OCI-M1 (cell line): ENCODE data around the gene TMEM94.
"Not testable (repeated sequence)": the region's sequence is repeated elsewhere in the genome, so short reads cannot be mapped to it uniquely, and the experiment has no call there.

Source experiments
- DNase-seq: peaks from one replicate; lab custom pipeline; 2025; lab: John Stamatoyannopoulos, UW

TMEM94 gene

GRCh38 chr17:75511270-75511609, 54.8 kb downstream of the TMEM94 start:
- no peak for DNase-seq

- no peak for DNase-seq
Observed at GRCh38 chr17:75511610-75512575, 55.5 kb downstream of the TMEM94 start.

- no peak for DNase-seq
Observed at GRCh38 chr17:75512926-75513640, 56.6 kb downstream of the TMEM94 start.

GRCh38 chr17:75513641-75514000, 57.2 kb downstream of the TMEM94 start:
- DNase-seq = no peak

GRCh38 chr17:75514299-75514918, 58.0 kb downstream of the TMEM94 start:
- no peak for DNase-seq

GRCh38 chr17:75514919-75515495, 58.6 kb downstream of the TMEM94 start:
- DNase-seq = no peak

GRCh38 chr17:75515496-75516254, 59.2 kb downstream of the TMEM94 start, which contains the start of gene CASKIN2:
Gene CASKIN2 (minus strand): TSS chr17:75515537. CDS start chr17:75513804, 1,733 bp downstream.
- DNase-seq = peak; percentile 90

- DNase-seq = peak; percentile 93
Observed at GRCh38 chr17:75516255-75516618, 59.8 kb downstream of the TMEM94 start, which contains the start of gene TSEN54. Gene TSEN54 (plus strand): TSS chr17:75516528. CDS start chr17:75516561, 33 bp downstream.

GRCh38 chr17:75516619-75517296, 60.3 kb downstream of the TMEM94 start:
- DNase-seq = peak; percentile 69

GRCh38 chr17:75517297-75517865, 60.9 kb downstream of the TMEM94 start:
- no peak for DNase-seq

- DNase-seq = peak; percentile 92
Observed at GRCh38 chr17:75518201-75518600, 61.8 kb downstream of the TMEM94 start.

- no peak for DNase-seq
Observed at GRCh38 chr17:75518983-75519537, 62.6 kb downstream of the TMEM94 start.

GRCh38 chr17:75520413-75520812, 64.0 kb downstream of the TMEM94 start:
- not testable (repeated sequence) for DNase-seq

GRCh38 chr17:75521290-75521689, 64.9 kb downstream of the TMEM94 start:
- DNase-seq = no peak

- DNase-seq = no peak
Observed at GRCh38 chr17:75521951-75522727, 65.7 kb downstream of the TMEM94 start.

- no peak for DNase-seq
Observed at GRCh38 chr17:75523647-75524046, 67.2 kb downstream of the TMEM94 start.

GRCh38 chr17:75524269-75524969, 68.0 kb downstream of the TMEM94 start:
- DNase-seq = no peak

GRCh38 chr17:75524970-75525805, 68.8 kb downstream of the TMEM94 start, which contains the start of gene LLGL2:
Gene LLGL2 (plus strand): TSS chr17:75525697. CDS start chr17:75543427, 17,730 bp downstream.
- DNase-seq = peak; percentile 87
